Stomach (tissue), 9 donors: ENCODE data around the gene SEMA4D. TPM values are rescaled to one million over a fixed set of nuclear protein-coding genes. Genes with fewer than 3 reads are reported as not detected.
A peak's percentile ranks its signal among the peaks of the same experiment; 100 is the strongest.

Source experiments
- DNase-seq, 2 donors: peaks; one replicate each; pipeline versions ENCODE4 v3.0.0 to v3.0.0-alpha.2; 2013 to 2019
- H3K27ac ChIP-seq, 5 donors: fragments of 200-600 bp in 4 of 5; sonication (generic) in 4 of 5; one replicate each; pipeline ENCODE4 v1.5.1; 2013 to 2019; ENCODE audit warnings: mild to moderate bottlenecking in 1 of 5, moderate library complexity in 1 of 5
- H3K27me3 ChIP-seq, 3 donors: fragments of 200-600 bp; sonication (generic); one replicate each; pipeline ENCODE4 v1.5.1; 2017 to 2019; ENCODE audit warnings: mixed run types in 1 of 3
- H3K36me3 ChIP-seq, 4 donors: fragments of 200-600 bp; sonication (generic); 1 replicate in 3 of 4; 2 replicates in 1 of 4; pipeline ENCODE4 v1.5.1; 2016 to 2019
- H3K4me1 ChIP-seq, 4 donors: fragments of 200-600 bp; sonication (generic); one replicate each; pipeline ENCODE4 v1.5.1; 2016 to 2019
- H3K4me3 ChIP-seq, 4 donors: fragments of 200-600 bp; sonication (generic) in 3 of 4; one replicate each; pipeline ENCODE4 v1.5.1; 2016 to 2019; ENCODE audit warnings: mild to moderate bottlenecking in 1 of 4
- H3K9me3 ChIP-seq, 4 donors: fragments of 200-600 bp; sonication (generic); one replicate each; pipeline ENCODE4 v1.5.1; 2016 to 2019
- CTCF ChIP-seq, 7 experiments: fragments of 450-650 bp in 4 of 7; fragments of 200-600 bp in 3 of 7; sonication (generic) in 3 of 7; IDR thresholded peaks; one replicate each; pipeline ENCODE4 v1.5.1; 2016 to 2019; ENCODE audit warnings: antibody characterized with exemption in 7 of 7, control low read depth in 2 of 7, mild to moderate bottlenecking in 1 of 7
- EP300 ChIP-seq: sonication (generic); formaldehyde crosslinking; IDR thresholded peaks from one replicate; pipeline ENCODE4 v1.6.1; 2017; ENCODE audit warnings: antibody characterized with exemption
- POLR2A ChIP-seq, 4 donors: fragments of 450-650 bp; IDR thresholded peaks; one replicate each; pipeline ENCODE4 v1.6.1; 2016; ENCODE audit warnings: antibody characterized with exemption in 4 of 4, control low read depth in 2 of 4, mild to moderate bottlenecking in 1 of 4, moderate library complexity in 1 of 4
- POLR2AphosphoS5 ChIP-seq, 3 donors: sonication (generic); formaldehyde crosslinking; IDR thresholded peaks; one replicate each; pipeline ENCODE4 v1.6.1; 2016; ENCODE audit warnings: antibody characterized with exemption in 3 of 3
- WGBS, 5 donors: extraction: QIAGEN DNeasy Blood & Tissue Kit in 3 of 5; methylation state at CpG; one replicate each; pipeline versions ENCODE4 v1.1.5 to v1.1.7; 2013 to 2018; 5-methylcytosine and 5-hydroxymethylcytosine counted together
- intact Hi-C: fragments of 100-400 bp; cut with DNase I; formaldehyde crosslinking; loops from one replicate; pipeline ENCODE4 v1.15.1; 2023; ENCODE audit warnings: low total_unique reads
- polyA plus RNA-seq, 3 donors: library from polyadenylated mRNA; stranded (reverse); fragments of 200-250 nt; gene quantifications; one replicate each; pipeline ENCODE4 v1.2.3, GENCODE V29; 2013
- total RNA-seq, 5 donors: library from RNA; depleted of rRNA; stranded (reverse); fragments of >200 nt; gene quantifications; one replicate each; pipeline versions ENCODE4 v1.1.0 to v1.2.3, GENCODE V29; 2014 to 2016
- donor health status: healthy with polysubstance abuse.
- donor health status: Bipolar disorder and iron deficiency.
- donor health status: healthy.

SEMA4D gene
- total and polyA plus RNA-seq, 8 donors = 4.9 to 43.3 (median 12.5) TPM

GRCh38 chr9:89390578-89391116 lies 107.3 kb downstream of the SEMA4D start:
- Histone ChIP-seq H3K4me1 (peaks cover 29 to 48% (median 37%) of the 10 kb centered on the region in 4 donors), H3K27me3 (no peaks in the 10 kb centered on the region), H3K4me3 (no peak overlapping the region), H3K9me3 (no peaks in the 10 kb centered on the region), H3K36me3 (peaks cover 71 to 100% (median 96%) of the 10 kb centered on the region in 4 donors), H3K27ac (peak overlapping the region; percentile 2 to 77 (median 44))
- WGBS, 5 donors = 46 to 81% (median 52%) methylated on average over 5 of the region's 5 CpGs
- TF ChIP-seq EP300 (no peak), CTCF (IDR thresholded peaks at IDR 0.05) (no peak), POLR2A (IDR thresholded peaks at IDR 0.05) (no peak), POLR2AphosphoS5 (IDR thresholded peaks at IDR 0.05) (no peak)
- intact Hi-C loops = no loop called here
- no peak for DNase-seq

- no peak for TF ChIP-seq POLR2AphosphoS5 (IDR thresholded peaks at IDR 0.05)
- no peak for DNase-seq
- Histone ChIP-seq H3K4me1 (peaks cover 29 to 48% (median 37%) of the 10 kb centered on the region in 4 donors), H3K9me3 (no peaks in the 10 kb centered on the region), H3K27ac (peak overlapping the region; percentile 2 to 77 (median 44)), H3K27me3 (no peaks in the 10 kb centered on the region), H3K4me3 (no peak overlapping the region), H3K36me3 (peaks cover 76 to 100% (median 97%) of the 10 kb centered on the region in 4 donors)
- intact Hi-C loops = no loop called here
- 82 to 93% (median 87%) methylated on average over 3 to 10 of the region's 10 CpGs for WGBS, 5 donors
Measured at GRCh38 chr9:89390068-89390555, 107.8 kb downstream of the SEMA4D start.

- TF ChIP-seq CTCF (IDR thresholded peaks at IDR 0.05) (no peak), POLR2AphosphoS5 (IDR thresholded peaks at IDR 0.05) (no peak), EP300 (no peak), POLR2A (IDR thresholded peaks at IDR 0.05) (no peak)
- H3K36me3 ChIP-seq = peaks cover 72 to 100% (median 97%) of the 10 kb centered on the region in 4 donors
- intact Hi-C loops = no loop called here
Measured at GRCh38 chr9:89388868-89389177, 109.1 kb downstream of the SEMA4D start.

GRCh38 chr9:89388084-89388867 lies 109.6 kb downstream of the SEMA4D start:
- Histone ChIP-seq H3K4me1 (peaks cover 29 to 48% (median 37%) of the 10 kb centered on the region in 4 donors), H3K9me3 (no peaks in the 10 kb centered on the region), H3K27ac (peak overlapping the region; percentile 23 to 77 (median 76)), H3K36me3 (peaks cover 76 to 100% (median 97%) of the 10 kb centered on the region in 4 donors), H3K27me3 (no peaks in the 10 kb centered on the region), H3K4me3 (no peak overlapping the region)
- intact Hi-C loops = no loop called here
- WGBS, 5 donors = 72 to 90% (median 88%) methylated on average over 17 to 19 of the region's 19 CpGs
- TF ChIP-seq CTCF (IDR thresholded peaks at IDR 0.05) (no peak), POLR2AphosphoS5 (IDR thresholded peaks at IDR 0.05) (peak; percentile 67 to 89 (median 87))
- peak; percentile 42 to 47 for DNase-seq

More at GRCh38 chr9:89388868-89389177, 109.1 kb downstream of the SEMA4D start:
- peaks cover 29 to 48% (median 37%) of the 10 kb centered on the region in 4 donors for H3K4me1 ChIP-seq
- no peaks in the 10 kb centered on the region for H3K27me3 ChIP-seq
- H3K27ac ChIP-seq = peak overlapping the region; percentile 23 to 77 (median 76)
- whole genome bisulfite sequencing, 5 donors = 93 to 99% (median 98%) methylated on average over 11 to 12 of the region's 12 CpGs
- H3K9me3 ChIP-seq = no peaks in the 10 kb centered on the region
- no peak overlapping the region for H3K4me3 ChIP-seq
- no peak for DNase-seq
